ENCODE measurements around the gene GNA14. TPM values are rescaled to one million over a fixed set of nuclear protein-coding genes. Genes with fewer than 3 reads are reported as not detected.

The GNA14 gene
- total RNA-seq, 2 experiments from 2014 or later: not detected

DNA sequence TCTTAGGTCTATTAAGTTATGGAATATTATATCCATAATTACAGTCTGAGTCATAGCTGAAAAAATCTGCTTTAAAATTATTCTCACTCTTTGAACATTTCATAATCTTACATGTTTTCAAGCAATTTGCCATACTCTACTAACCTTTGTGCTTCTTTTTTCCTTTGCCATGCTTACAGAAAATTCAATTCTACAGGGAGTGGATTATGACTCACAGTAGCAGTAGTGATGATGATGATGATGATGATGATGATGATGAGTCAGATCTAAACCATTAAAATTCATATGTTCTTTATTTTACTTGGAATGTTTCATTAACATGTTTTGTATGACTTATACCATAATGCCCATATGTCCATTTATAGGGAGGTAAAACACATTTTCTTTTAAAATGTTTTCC, 263.7 kb downstream of the GNA14 start:
- no peaks in the 10 kb centered on the region for H4K20me1 ChIP-seq (ENCODE audit: insufficient read depth, low read length)
- no TSS peak for BruUV-seq (replicated peaks)
- DNase-seq (ENCODE audit: low spot score): no peak
- no peak overlapping the region for H3K4me2 ChIP-seq (ENCODE audit: low read length)
- H3K79me2 ChIP-seq (ENCODE audit: insufficient read depth, low read depth, low read length): no peaks in the 10 kb centered on the region
- ChIA-PET POLR2A (interaction anchor here (0.6 to 1.6 kb wide), 4 partner anchors 9 to 208 kb away, joined by 3 to 7 read pairs (median 4); no protein-coding TSS in a partner anchor), CTCF (ENCODE audit: unreplicated experiment) (no interaction called here)
- peaks cover 13% of the 10 kb centered on the region; the same call in 1 of the 2 replicates for H3K36me3 ChIP-seq (ENCODE audit: insufficient read depth, low read length)
- no peak overlapping the region for H3K4me3 ChIP-seq (ENCODE audit: low read depth, low read length, poor library complexity, severe bottlenecking)
- H2AFZ ChIP-seq (ENCODE audit: low read length): no peak overlapping the region
- no peaks in the 10 kb centered on the region for H3K9me2 ChIP-seq (ENCODE audit: insufficient read depth, low read length)
- H3K4me1 ChIP-seq (ENCODE audit: insufficient read depth, low read length, poor library complexity, severe bottlenecking): no peaks in the 10 kb centered on the region
- intact Hi-C loops (cut with micrococcal nuclease; ENCODE audit: unreplicated experiment): no loop called here
- H3K9me3 ChIP-seq (ENCODE audit: low read length): no peaks in the 10 kb centered on the region
- no peak overlapping the region for H3K27ac ChIP-seq (ENCODE audit: low read depth, low read length, poor library complexity, severe bottlenecking)
- no peak for TF ChIP-seq EZH2phosphoT487 (IDR thresholded peaks at IDR 0.05; ENCODE audit: borderline replicate concordance, low read depth, low read length)
- TF ChIP-seq, protein P1, sequence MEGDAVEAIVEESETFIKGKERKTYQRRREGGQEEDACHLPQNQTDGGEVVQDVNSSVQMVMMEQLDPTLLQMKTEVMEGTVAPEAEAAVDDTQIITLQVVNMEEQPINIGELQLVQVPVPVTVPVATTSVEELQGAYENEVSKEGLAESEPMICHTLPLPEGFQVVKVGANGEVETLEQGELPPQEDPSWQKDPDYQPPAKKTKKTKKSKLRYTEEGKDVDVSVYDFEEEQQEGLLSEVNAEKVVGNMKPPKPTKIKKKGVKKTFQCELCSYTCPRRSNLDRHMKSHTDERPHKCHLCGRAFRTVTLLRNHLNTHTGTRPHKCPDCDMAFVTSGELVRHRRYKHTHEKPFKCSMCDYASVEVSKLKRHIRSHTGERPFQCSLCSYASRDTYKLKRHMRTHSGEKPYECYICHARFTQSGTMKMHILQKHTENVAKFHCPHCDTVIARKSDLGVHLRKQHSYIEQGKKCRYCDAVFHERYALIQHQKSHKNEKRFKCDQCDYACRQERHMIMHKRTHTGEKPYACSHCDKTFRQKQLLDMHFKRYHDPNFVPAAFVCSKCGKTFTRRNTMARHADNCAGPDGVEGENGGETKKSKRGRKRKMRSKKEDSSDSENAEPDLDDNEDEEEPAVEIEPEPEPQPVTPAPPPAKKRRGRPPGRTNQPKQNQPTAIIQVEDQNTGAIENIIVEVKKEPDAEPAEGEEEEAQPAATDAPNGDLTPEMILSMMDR (conservative IDR thresholded peaks at IDR 0.05; ENCODE audit: low read length): no peak

DNA sequence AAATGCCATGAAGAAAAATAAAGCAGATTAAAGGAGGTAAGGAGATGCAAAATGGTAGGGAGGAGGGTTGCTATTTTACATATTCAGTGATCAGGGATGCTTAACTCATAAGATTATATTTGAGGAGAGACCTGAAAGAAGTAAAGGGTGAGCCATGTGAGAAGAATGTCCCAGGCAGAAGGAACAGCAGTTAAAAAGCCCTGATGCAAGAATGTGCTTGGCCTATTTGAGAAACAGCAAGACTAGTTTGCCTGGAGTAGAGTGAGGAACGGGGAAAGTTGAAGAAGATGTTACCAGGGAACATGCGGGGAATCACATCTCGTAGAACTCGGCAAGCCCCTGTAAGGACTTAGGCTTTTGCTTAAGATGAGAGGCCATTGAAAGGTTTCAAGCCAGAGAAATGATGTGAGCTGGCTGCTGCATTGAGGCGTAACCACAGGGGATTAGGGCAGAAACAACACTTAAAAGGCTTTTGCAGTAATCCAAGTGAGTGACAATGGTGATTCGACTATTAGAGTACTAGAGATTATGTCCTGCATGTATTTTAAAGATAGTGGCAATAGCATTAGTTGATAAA, 272.1 kb downstream of the GNA14 start:
- Histone ChIP-seq H3K4me2 (ENCODE audit: low read length) (no peak overlapping the region), H3K79me2 (ENCODE audit: insufficient read depth, low read depth, low read length) (no peaks in the 10 kb centered on the region), H2AFZ (ENCODE audit: low read length) (no peak overlapping the region), H3K27ac (ENCODE audit: low read depth, low read length, poor library complexity, severe bottlenecking) (no peak overlapping the region), H3K36me3 (ENCODE audit: insufficient read depth, low read length) (peaks cover 9% of the 10 kb centered on the region), H4K20me1 (ENCODE audit: insufficient read depth, low read length) (no peaks in the 10 kb centered on the region), H3K9me3 (ENCODE audit: low read length) (no peaks in the 10 kb centered on the region), H3K9me2 (ENCODE audit: insufficient read depth, low read length) (no peaks in the 10 kb centered on the region), H3K4me1 (ENCODE audit: insufficient read depth, low read length, poor library complexity, severe bottlenecking) (no peaks in the 10 kb centered on the region), H3K4me3 (ENCODE audit: low read depth, low read length, poor library complexity, severe bottlenecking) (no peak overlapping the region)
- DNase-seq (ENCODE audit: low spot score): no peak
- ChIA-PET CTCF (ENCODE audit: unreplicated experiment) (no interaction called here), POLR2A (interaction anchor here (0.5 to 2.6 kb wide), 2 partner anchors 10 to 78 kb away, joined by 3 to 10 read pairs; no protein-coding TSS in a partner anchor)
- intact Hi-C loops (cut with micrococcal nuclease; ENCODE audit: unreplicated experiment): no loop called here
- TF ChIP-seq, protein P1 (conservative IDR thresholded peaks at IDR 0.05; ENCODE audit: low read length): no peak
- TF ChIP-seq EZH2phosphoT487 (IDR thresholded peaks at IDR 0.05; ENCODE audit: borderline replicate concordance, low read depth, low read length): no peak
- BruUV-seq (replicated peaks): no TSS peak

DNA sequence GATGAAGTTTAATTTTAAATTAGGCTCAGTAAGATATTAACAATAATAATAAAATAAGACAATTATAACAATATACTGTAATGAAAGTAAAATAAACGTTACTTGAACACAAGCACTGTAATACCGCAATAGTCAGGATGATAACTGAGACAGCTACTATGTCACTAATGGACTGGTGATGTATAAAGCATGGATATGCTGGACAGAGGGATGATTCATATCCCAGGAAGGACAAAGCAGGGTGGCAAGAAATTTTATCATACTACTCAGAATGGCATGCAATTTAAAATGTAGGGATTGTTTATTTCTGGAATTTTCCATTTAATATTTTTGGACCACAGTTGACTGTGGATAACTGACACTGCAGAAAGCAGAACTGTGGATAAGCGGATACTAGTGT, 273.9 kb downstream of the GNA14 start:
- no peak overlapping the region for H2AFZ ChIP-seq (ENCODE audit: low read length)
- no peak overlapping the region for H3K4me3 ChIP-seq (ENCODE audit: low read depth, low read length, poor library complexity, severe bottlenecking)
- no peak for TF ChIP-seq EZH2phosphoT487 (IDR thresholded peaks at IDR 0.05; ENCODE audit: borderline replicate concordance, low read depth, low read length)
- TF ChIP-seq, protein P1 (conservative IDR thresholded peaks at IDR 0.05; ENCODE audit: low read length): no peak
- no peak overlapping the region for H3K4me2 ChIP-seq (ENCODE audit: low read length)
- ChIA-PET CTCF (ENCODE audit: unreplicated experiment) (no interaction called here), POLR2A (interaction anchor here (0.6 to 2.6 kb wide), 2 partner anchors 9 to 27 kb away, joined by 3 to 10 read pairs; no protein-coding TSS in a partner anchor)
- BruUV-seq (replicated peaks): no TSS peak
- H3K36me3 ChIP-seq (ENCODE audit: insufficient read depth, low read length): peaks cover 19% of the 10 kb centered on the region
- no peaks in the 10 kb centered on the region for H3K9me3 ChIP-seq (ENCODE audit: low read length)
- H3K79me2 ChIP-seq (ENCODE audit: insufficient read depth, low read depth, low read length): no peaks in the 10 kb centered on the region
- no peak overlapping the region for H3K27ac ChIP-seq (ENCODE audit: low read depth, low read length, poor library complexity, severe bottlenecking)
- H3K9me2 ChIP-seq (ENCODE audit: insufficient read depth, low read length): no peaks in the 10 kb centered on the region
- DNase-seq (ENCODE audit: low spot score): no peak
- intact Hi-C loops (cut with micrococcal nuclease; ENCODE audit: unreplicated experiment): no loop called here
- H3K4me1 ChIP-seq (ENCODE audit: insufficient read depth, low read length, poor library complexity, severe bottlenecking): no peaks in the 10 kb centered on the region
- no peaks in the 10 kb centered on the region for H4K20me1 ChIP-seq (ENCODE audit: insufficient read depth, low read length)

All from OCI-LY7 (cell line).